Measurements from ENCODE around the gene CENPP.

Gene CENPP

DNA sequence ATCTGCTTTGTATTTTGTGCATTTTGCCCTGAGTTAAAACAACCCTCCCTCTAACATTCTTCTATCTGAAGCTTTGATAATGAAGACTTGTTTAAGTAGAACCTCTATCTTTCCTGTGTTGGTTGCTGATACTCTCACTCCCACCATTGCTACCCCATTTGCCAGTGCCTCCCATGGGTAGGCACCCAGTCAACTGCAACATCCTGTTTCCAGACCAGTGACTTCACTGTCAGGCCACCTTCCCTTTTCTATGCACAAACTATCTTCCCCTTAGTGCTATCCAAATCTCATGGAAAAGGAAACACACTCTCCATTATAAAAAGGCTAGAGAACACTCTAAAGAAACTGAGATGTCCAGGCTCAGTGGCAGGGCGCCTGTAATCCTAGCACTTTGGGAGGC, 26.6 kb upstream of the CENPP start:
- Histone ChIP-seq H3K4me1 (peaks cover 0 to 8% (median 7%) of the 10 kb centered on the region in 4 donors), H3K9me3 (no peaks in the 10 kb centered on the region), H3K27me3 (no peaks in the 10 kb centered on the region), H3K27ac (no peak overlapping the region), H3K36me3 (peaks cover 65 to 72% (median 65%) of the 10 kb centered on the region in 3 donors), H3K4me3 (no peak overlapping the region)
- intact Hi-C loops (cut with DNase I; ENCODE audit: low total_unique reads) = no loop called here
- TF ChIP-seq, protein P1, sequence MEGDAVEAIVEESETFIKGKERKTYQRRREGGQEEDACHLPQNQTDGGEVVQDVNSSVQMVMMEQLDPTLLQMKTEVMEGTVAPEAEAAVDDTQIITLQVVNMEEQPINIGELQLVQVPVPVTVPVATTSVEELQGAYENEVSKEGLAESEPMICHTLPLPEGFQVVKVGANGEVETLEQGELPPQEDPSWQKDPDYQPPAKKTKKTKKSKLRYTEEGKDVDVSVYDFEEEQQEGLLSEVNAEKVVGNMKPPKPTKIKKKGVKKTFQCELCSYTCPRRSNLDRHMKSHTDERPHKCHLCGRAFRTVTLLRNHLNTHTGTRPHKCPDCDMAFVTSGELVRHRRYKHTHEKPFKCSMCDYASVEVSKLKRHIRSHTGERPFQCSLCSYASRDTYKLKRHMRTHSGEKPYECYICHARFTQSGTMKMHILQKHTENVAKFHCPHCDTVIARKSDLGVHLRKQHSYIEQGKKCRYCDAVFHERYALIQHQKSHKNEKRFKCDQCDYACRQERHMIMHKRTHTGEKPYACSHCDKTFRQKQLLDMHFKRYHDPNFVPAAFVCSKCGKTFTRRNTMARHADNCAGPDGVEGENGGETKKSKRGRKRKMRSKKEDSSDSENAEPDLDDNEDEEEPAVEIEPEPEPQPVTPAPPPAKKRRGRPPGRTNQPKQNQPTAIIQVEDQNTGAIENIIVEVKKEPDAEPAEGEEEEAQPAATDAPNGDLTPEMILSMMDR (IDR thresholded peaks at IDR 0.05) = no peak
- no peak for DNase-seq

GRCh38 chr9:92300936-92301335, 24.8 kb upstream of the CENPP start:
- intact Hi-C loops (cut with DNase I; ENCODE audit: low total_unique reads) = loop anchor here (10.0 kb wide), 1 partner anchor 454 kb away; no protein-coding TSS in a partner anchor
- no peaks in the 10 kb centered on the region for H3K9me3 ChIP-seq
- H3K36me3 ChIP-seq = peaks cover 83 to 91% (median 84%) of the 10 kb centered on the region in 3 donors
- H3K4me3 ChIP-seq = no peak overlapping the region
- TF ChIP-seq, protein P1 (IDR thresholded peaks at IDR 0.05) = no peak
- H3K4me1 ChIP-seq = no peaks in the 10 kb centered on the region
- no peak overlapping the region for H3K27ac ChIP-seq
- DNase-seq = no peak
- H3K27me3 ChIP-seq = no peaks in the 10 kb centered on the region

DNA sequence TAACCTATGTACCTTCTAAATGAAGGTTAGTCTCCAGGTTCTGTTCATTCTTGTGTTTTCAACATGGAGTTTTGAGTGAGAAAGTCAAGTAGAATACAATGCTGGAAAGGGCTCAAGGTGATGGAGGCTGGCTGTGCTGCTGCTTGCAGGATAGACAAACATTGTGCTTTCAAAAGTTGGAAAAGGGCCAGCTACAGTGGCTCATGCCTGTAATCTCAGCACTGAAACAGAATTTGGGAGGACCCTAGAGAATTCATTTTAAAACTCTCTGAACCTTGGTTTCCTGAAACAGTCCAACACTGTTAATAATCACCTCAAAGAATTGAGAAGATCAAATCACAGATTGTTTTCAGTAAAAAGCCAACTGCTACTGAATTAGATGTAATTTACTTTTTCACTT, 16.9 kb upstream of the CENPP start:
- DNase-seq = no peak
- Histone ChIP-seq H3K36me3 (peaks cover 80 to 81% (median 80%) of the 10 kb centered on the region in 3 donors), H3K9me3 (no peaks in the 10 kb centered on the region), H3K4me3 (no peak overlapping the region), H3K4me1 (no peaks in the 10 kb centered on the region), H3K27me3 (no peaks in the 10 kb centered on the region), H3K27ac (no peak overlapping the region)
- TF ChIP-seq, protein P1 (IDR thresholded peaks at IDR 0.05) = no peak
- intact Hi-C loops (cut with DNase I; ENCODE audit: low total_unique reads) = loop anchor here (10.0 kb wide), 1 partner anchor 446 kb away; no protein-coding TSS in a partner anchor

DNA sequence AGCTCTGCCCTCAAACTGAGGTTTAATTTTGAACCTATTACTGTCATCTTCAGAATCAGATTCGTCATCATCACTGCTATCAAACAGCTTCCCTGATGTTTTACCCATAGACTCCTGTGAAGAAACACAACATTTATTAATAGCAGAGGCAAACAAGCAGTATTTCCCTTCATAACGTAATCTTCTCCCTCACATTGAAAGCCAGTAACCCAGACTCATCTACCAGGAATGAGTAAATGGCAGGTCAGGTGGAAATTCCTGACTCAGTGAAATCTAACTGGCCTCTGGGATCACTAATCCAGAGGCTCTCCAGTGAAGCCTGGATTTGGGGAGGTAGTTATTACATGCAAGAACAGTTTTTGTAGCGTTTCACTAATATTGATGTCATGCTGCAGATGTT, 15.2 kb upstream of the CENPP start:
- no peak overlapping the region for H3K27ac ChIP-seq
- H3K4me1 ChIP-seq = no peaks in the 10 kb centered on the region
- no peaks in the 10 kb centered on the region for H3K9me3 ChIP-seq
- TF ChIP-seq, protein P1 (IDR thresholded peaks at IDR 0.05) = no peak
- no peak overlapping the region for H3K4me3 ChIP-seq
- peaks cover 63 to 80% (median 69%) of the 10 kb centered on the region in 3 donors for H3K36me3 ChIP-seq
- no peak for DNase-seq
- intact Hi-C loops (cut with DNase I; ENCODE audit: low total_unique reads) = no loop called here
- H3K27me3 ChIP-seq = no peaks in the 10 kb centered on the region

GRCh38 chr9:92312887-92313623, 12.7 kb upstream of the CENPP start:
- no peaks in the 10 kb centered on the region for H3K4me1 ChIP-seq
- H3K9me3 ChIP-seq = no peaks in the 10 kb centered on the region
- intact Hi-C loops (cut with DNase I; ENCODE audit: low total_unique reads) = no loop called here
- TF ChIP-seq, protein P1 (IDR thresholded peaks at IDR 0.05) = no peak
- no peaks in the 10 kb centered on the region for H3K27me3 ChIP-seq
- no peak overlapping the region for H3K27ac ChIP-seq
- H3K4me3 ChIP-seq = no peak overlapping the region
- H3K36me3 ChIP-seq = peaks cover 48 to 80% (median 69%) of the 10 kb centered on the region in 3 donors
- DNase-seq = no peak
